K562 (cell line): ENCODE measurements around the gene IPCEF1.

Experiments used
- KDM4B ChIP-seq, 2 experiments: fragments of 450-650 bp in 1 of 2; sonication (generic) in 1 of 2; IDR thresholded peaks; 2 replicates each; pipeline ENCODE4 v1.6.1; 2016 to 2017; ENCODE audit warnings: borderline replicate concordance in 2 of 2, antibody characterized with exemption in 1 of 2, low read depth in 1 of 2, mild to moderate bottlenecking in 1 of 2
- ZNF77 ChIP-seq: fragments of 250-450 bp; sonication (Bioruptor Pico); IDR thresholded peaks from 2 replicates; pipeline ENCODE4 v1.5.0; 2020
- TF ChIP-seq, protein P1 (sequence below), 3 experiments: IDR thresholded peaks in 2 of 3; conservative IDR thresholded peaks in 1 of 3; 2 replicates each; pipeline ENCODE4 v1.5.1; 2011 to 2012; ENCODE audit warnings: low read length in 3 of 3, mild to moderate bottlenecking in 3 of 3, control low read depth in 2 of 3, improper control_type of control experiment in 1 of 3, inconsistent platforms in 1 of 3, low read depth in 1 of 3, mixed read lengths in 1 of 3, moderate library complexity in 1 of 3; ENCODE audit not compliant: insufficient read depth in 2 of 3

- TF ChIP-seq KDM4B (IDR thresholded peaks at IDR 0.05; ENCODE audit: borderline replicate concordance in 2 of 2, low read depth in 1 of 2) = no peak
- no peak for TF ChIP-seq ZNF77 (CRISPR knock-in tag)
- TF ChIP-seq, protein P1, sequence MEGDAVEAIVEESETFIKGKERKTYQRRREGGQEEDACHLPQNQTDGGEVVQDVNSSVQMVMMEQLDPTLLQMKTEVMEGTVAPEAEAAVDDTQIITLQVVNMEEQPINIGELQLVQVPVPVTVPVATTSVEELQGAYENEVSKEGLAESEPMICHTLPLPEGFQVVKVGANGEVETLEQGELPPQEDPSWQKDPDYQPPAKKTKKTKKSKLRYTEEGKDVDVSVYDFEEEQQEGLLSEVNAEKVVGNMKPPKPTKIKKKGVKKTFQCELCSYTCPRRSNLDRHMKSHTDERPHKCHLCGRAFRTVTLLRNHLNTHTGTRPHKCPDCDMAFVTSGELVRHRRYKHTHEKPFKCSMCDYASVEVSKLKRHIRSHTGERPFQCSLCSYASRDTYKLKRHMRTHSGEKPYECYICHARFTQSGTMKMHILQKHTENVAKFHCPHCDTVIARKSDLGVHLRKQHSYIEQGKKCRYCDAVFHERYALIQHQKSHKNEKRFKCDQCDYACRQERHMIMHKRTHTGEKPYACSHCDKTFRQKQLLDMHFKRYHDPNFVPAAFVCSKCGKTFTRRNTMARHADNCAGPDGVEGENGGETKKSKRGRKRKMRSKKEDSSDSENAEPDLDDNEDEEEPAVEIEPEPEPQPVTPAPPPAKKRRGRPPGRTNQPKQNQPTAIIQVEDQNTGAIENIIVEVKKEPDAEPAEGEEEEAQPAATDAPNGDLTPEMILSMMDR (IDR thresholded peaks at IDR 0.05 in 2 of 3, conservative IDR thresholded peaks at IDR 0.05 in 1 of 3; ENCODE audit: insufficient read depth in 2 of 3, low read depth in 1 of 3, low read length in 3 of 3) = no peak
These were observed 128.6 kb downstream of the IPCEF1 start for GRCh38 chr6:154227862-154228520.
